Measurements from ENCODE around the gene RSPO3.

DNA sequence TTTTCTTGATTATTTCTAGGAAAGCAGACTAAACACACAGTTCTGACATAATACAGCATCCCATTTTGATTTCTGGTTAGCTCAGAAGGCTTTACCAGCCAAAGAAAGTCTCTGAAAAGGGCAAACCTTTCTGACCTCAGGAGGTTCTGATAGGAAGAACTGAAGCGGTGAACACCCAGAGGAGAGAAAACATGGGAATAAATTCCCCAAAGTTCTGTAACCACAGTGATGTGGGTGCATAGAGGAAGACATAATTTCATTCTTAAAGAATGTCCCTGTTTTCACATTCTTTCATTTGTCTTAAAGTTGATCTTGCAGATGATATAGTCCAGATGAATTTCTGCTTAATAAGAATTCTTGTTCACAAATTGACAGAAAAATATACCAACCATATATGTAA is 60.3 kb downstream of the RSPO3 start:
- TF ChIP-seq, protein P1, sequence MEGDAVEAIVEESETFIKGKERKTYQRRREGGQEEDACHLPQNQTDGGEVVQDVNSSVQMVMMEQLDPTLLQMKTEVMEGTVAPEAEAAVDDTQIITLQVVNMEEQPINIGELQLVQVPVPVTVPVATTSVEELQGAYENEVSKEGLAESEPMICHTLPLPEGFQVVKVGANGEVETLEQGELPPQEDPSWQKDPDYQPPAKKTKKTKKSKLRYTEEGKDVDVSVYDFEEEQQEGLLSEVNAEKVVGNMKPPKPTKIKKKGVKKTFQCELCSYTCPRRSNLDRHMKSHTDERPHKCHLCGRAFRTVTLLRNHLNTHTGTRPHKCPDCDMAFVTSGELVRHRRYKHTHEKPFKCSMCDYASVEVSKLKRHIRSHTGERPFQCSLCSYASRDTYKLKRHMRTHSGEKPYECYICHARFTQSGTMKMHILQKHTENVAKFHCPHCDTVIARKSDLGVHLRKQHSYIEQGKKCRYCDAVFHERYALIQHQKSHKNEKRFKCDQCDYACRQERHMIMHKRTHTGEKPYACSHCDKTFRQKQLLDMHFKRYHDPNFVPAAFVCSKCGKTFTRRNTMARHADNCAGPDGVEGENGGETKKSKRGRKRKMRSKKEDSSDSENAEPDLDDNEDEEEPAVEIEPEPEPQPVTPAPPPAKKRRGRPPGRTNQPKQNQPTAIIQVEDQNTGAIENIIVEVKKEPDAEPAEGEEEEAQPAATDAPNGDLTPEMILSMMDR (IDR thresholded peaks at IDR 0.05; ENCODE audit: poor library complexity), result no peak
- no peak for TF ChIP-seq EZH2 (IDR thresholded peaks at IDR 0.05; ENCODE audit: borderline replicate concordance)

Data from hepatocyte (in vitro differentiated cells).